ENCODE results near the gene TBCD.

- TF ChIP-seq EZH2 (IDR thresholded peaks at IDR 0.05; ENCODE audit: borderline replicate concordance, low read length) (no peak), CTCF (conservative IDR thresholded peaks at IDR 0.05 in 1 of 2, IDR thresholded peaks at IDR 0.05 in 1 of 2; ENCODE audit: extremely low read depth in 1 of 2, insufficient read depth in 1 of 2, low read depth in 1 of 2, low read length in 2 of 2) (no peak)
These were observed 13.6 kb upstream of the TBCD start for GRCh38 chr17:82737967-82738877.

Data from mammary epithelial cell (primary cell).